ENCODE results near the gene KCTD11. TPM values are rescaled to one million over a fixed set of nuclear protein-coding genes. Genes with fewer than 3 reads are reported as not detected.

Gene KCTD11
- total and polyA plus RNA-seq, 2 of the 13 experiments (the other 11 are each of a cell fraction or from before 2014, with no cell fraction given): 1.6 to 2.6 TPM

DNA sequence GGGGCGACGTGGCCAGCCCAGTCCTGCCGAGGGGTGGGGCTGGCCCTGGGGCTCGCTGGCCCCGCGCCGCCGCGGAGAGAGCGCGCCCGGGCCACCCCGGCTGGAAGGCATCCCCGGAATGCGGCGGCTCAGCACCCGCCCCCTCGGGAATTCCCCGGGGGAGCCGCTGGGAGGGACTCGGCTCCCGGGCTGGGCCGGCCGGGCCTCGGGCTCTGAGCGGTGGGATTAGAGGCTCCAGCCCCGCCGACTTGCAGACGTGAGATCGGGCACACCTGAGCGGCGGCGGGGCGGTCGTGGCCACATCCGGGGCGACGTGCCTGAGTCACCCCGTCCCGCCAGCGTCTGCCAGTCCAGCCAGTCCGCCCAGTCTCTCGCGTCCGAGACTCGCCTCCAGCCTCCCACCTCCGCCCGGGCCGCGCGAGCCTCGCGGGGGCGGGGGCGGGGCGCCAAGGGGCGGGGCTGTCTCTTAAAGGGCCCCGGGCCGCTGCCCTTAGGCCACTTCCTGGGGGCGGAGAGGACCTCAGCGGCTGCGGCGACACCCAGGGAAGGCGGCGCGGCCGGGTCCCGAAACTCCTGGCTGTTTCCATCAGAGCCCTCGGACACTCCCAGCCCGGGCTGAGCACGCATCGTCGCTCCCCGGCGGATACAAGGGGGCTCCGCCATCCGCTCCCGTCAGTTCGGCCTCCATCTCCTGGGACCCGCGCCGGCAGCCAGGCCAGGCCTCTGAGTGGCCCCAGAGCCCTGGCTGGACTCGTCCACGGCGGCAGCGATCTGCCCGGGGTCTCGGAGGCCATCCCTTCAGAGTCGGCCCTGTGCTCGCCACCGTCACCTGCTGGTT lies at the start of gene KCTD11 (continued):
- TF ChIP-seq PRDM10 (CRISPR knock-in tag; IDR thresholded peaks at IDR 0.05; ENCODE audit: low read depth) (no peak; the same call in 1 of the 2 replicates), ETV5 (CRISPR knock-in tag; IDR thresholded peaks at IDR 0.05; ENCODE audit: borderline replicate concordance) (peak; percentile 91), ZBTB21 (CRISPR knock-in tag; IDR thresholded peaks at IDR 0.05) (no peak), GABPB1 (CRISPR knock-in tag; IDR thresholded peaks at IDR 0.05) (peak; percentile 82; the same call in 1 of the 2 replicates), ZBTB39 (CRISPR knock-in tag; IDR thresholded peaks at IDR 0.05) (0 out of 2 replicates have a peak, but pooled peaks have one; percentile 55), ZNF772 (CRISPR knock-in tag; IDR thresholded peaks at IDR 0.05) (peak; percentile 46; the same call in 1 of the 2 replicates), PHF21A (CRISPR knock-in tag; IDR thresholded peaks at IDR 0.05) (peak; percentile 77; the same call in 1 of the 2 replicates), CBFB (CRISPR knock-in tag; IDR thresholded peaks at IDR 0.05) (no peak; the same call in 1 of the 2 replicates), YY1 (IDR thresholded peaks at IDR 0.05; ENCODE audit: insufficient read depth, insufficient replicate concordance, low read depth, low read length) (peak; percentile 7), NFIB (CRISPR knock-in tag; IDR thresholded peaks at IDR 0.05; ENCODE audit: borderline replicate concordance) (no peak), RAD21 (CRISPR knock-in tag; IDR thresholded peaks at IDR 0.05) (peak; percentile 58; the same call in 1 of the 2 replicates), ZNF7 (CRISPR knock-in tag; IDR thresholded peaks at IDR 0.05) (no peak), ZNF256 (CRISPR knock-in tag; conservative IDR thresholded peaks at IDR 0.05) (0 out of 2 replicates have a peak, but pooled peaks have one; percentile 33), ZNF749 (CRISPR knock-in tag; IDR thresholded peaks at IDR 0.05; ENCODE audit: borderline replicate concordance) (peak; percentile 59; the same call in 1 of the 2 replicates), ATF2 (CRISPR knock-in tag; IDR thresholded peaks at IDR 0.05) (no peak), KLF15 (CRISPR knock-in tag; IDR thresholded peaks at IDR 0.05; ENCODE audit: borderline replicate concordance) (peak; percentile 68; the same call in 1 of the 2 replicates)
- TF ChIP-seq, protein P1, sequence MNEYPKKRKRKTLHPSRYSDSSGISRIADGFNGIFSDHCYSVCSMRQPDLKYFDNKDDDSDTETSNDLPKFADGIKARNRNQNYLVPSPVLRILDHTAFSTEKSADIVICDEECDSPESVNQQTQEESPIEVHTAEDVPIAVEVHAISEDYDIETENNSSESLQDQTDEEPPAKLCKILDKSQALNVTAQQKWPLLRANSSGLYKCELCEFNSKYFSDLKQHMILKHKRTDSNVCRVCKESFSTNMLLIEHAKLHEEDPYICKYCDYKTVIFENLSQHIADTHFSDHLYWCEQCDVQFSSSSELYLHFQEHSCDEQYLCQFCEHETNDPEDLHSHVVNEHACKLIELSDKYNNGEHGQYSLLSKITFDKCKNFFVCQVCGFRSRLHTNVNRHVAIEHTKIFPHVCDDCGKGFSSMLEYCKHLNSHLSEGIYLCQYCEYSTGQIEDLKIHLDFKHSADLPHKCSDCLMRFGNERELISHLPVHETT (CRISPR knock-in tag; conservative IDR thresholded peaks at IDR 0.05): peak; percentile 94
